ENCODE results near the gene C6orf89. TPM values are rescaled to one million over a fixed set of nuclear protein-coding genes. Genes with fewer than 3 reads are reported as not detected.
A peak's percentile ranks its signal among the peaks of the same experiment; 100 is the strongest.

Gene C6orf89
- total RNA-seq, 4 donors from 2014 or later = 18.6 to 34.9 (median 23.1) TPM

DNA sequence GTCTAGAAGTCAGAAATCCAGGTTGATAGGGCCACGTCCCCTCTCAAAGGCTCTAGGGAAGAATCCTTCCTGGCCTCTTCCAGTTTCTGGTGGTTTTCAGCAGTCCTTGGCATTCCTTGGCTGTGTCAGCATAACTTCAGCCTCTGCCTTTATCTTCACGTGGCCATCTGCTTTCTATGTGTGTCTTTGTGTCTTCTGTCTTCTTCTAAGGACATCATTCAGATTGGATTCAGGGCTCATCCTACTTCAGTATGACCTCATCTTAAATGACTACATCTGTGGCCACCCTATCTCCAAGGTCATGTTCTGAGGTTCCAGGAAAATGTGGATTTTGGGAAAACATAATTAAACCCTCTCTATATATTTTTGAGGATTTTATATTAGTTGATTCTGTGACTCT, 23.0 kb downstream of the C6orf89 start:
- H3K9me3 ChIP-seq = no peaks in the 10 kb centered on the region
- 78 to 80% methylated on average over 2 of the region's 2 CpGs for WGBS, 2 donors
- no peak for TF ChIP-seq POLR2A (IDR thresholded peaks at IDR 0.05)
- no peak for TF ChIP-seq CTCF (IDR thresholded peaks at IDR 0.05)
- H3K4me1 ChIP-seq = peaks cover 3 to 69% (median 31%) of the 10 kb centered on the region in 3 donors
- no peak for DNase-seq
- intact Hi-C loops (cut with DNase I) = no loop called here
- H3K36me3 ChIP-seq = peaks cover 0 to 70% (median 0%) of the 10 kb centered on the region in 3 donors
- no peaks in the 10 kb centered on the region for H3K27me3 ChIP-seq
- no peak overlapping the region for H3K4me3 ChIP-seq
- no peak overlapping the region for H3K27ac ChIP-seq

DNA sequence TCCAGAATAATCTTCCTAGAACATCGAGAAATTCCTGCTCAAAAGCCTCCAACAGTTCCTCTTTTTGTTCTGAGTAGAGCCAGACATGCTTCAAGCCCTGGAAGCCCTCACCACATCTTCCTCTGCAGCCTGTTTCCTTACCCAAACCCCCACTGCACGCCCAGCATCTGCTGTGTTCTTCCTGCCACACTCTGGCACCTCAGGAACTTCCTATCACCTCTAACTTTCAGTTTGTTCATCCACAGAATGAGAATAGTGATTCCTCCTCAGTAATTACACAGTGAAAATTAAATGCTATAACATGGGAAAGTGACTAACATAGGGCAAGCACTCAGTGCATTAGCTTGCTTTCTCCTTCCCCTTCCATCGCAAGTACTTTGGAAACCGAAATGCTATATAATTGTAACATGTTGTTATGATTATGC, 26.3 kb downstream of the C6orf89 start:
- intact Hi-C loops (cut with DNase I) = loop anchor here (10.0 kb wide), 1 partner anchor 103 kb away; no protein-coding TSS in a partner anchor
- Histone ChIP-seq H3K4me3 (no peak overlapping the region), H3K27ac (peak overlapping the region in 2 of 4 donors; percentile 7 to 51), H3K9me3 (no peaks in the 10 kb centered on the region), H3K27me3 (no peaks in the 10 kb centered on the region), H3K36me3 (peaks cover 0 to 80% (median 9%) of the 10 kb centered on the region in 3 donors), H3K4me1 (peaks cover 3 to 65% (median 32%) of the 10 kb centered on the region in 3 donors)
- no peak for DNase-seq
- TF ChIP-seq POLR2A (IDR thresholded peaks at IDR 0.05) (no peak), CTCF (IDR thresholded peaks at IDR 0.05) (no peak)
- WGBS, 2 donors = 35 to 36% methylated on average over 4 of the region's 4 CpGs

GRCh38 chr6:36912586-36912985, 26.8 kb downstream of the C6orf89 start:
- 23 to 32% methylated on average over 8 of the region's 8 CpGs for WGBS, 2 donors
- Histone ChIP-seq H3K27me3 (no peaks in the 10 kb centered on the region), H3K36me3 (peaks cover 0 to 86% (median 13%) of the 10 kb centered on the region in 3 donors), H3K4me1 (peaks cover 3 to 62% (median 26%) of the 10 kb centered on the region in 3 donors), H3K27ac (peak overlapping the region in 2 of 4 donors; percentile 7 to 51), H3K9me3 (no peaks in the 10 kb centered on the region), H3K4me3 (no peak overlapping the region)
- no peak for DNase-seq
- intact Hi-C loops (cut with DNase I) = loop anchor here (10.0 kb wide), 1 partner anchor 102 kb away; no protein-coding TSS in a partner anchor
- no peak for TF ChIP-seq CTCF (IDR thresholded peaks at IDR 0.05)
- TF ChIP-seq POLR2A (IDR thresholded peaks at IDR 0.05) = no peak

DNA sequence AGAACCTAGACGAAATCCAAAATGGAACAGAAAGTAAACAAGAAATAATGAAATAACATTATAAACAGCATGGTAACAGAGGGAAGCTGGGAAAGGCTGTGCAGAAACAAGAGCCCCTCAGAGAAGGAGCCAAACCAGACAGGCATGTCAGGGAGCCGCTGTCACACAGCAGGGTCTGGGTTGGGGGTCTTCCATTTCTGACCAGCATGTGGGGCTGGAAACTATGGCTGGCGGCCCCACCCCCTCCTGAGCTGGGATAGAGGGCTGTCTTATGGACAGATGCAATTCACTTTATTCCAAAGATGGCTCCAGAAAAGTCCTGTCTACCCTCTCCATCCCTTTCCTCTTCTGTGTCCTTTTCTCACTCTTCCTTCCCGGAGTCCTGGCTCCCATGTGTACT, 27.3 kb downstream of the C6orf89 start:
- H3K27ac ChIP-seq = peak overlapping the region in 3 of 4 donors; percentile 16 to 25 (median 24)
- no peaks in the 10 kb centered on the region for H3K9me3 ChIP-seq
- intact Hi-C loops (cut with DNase I) = loop anchor here (10.0 kb wide), 1 partner anchor 102 kb away; no protein-coding TSS in a partner anchor
- H3K36me3 ChIP-seq = peaks cover 0 to 91% (median 13%) of the 10 kb centered on the region in 3 donors
- TF ChIP-seq POLR2A (IDR thresholded peaks at IDR 0.05) (no peak), CTCF (IDR thresholded peaks at IDR 0.05) (no peak)
- H3K27me3 ChIP-seq = no peaks in the 10 kb centered on the region
- DNase-seq = no peak
- WGBS, 2 donors = 66 to 75% methylated on average over 4 of the region's 4 CpGs
- peaks cover under 1 to 60% (median 21%) of the 10 kb centered on the region in 3 donors for H3K4me1 ChIP-seq
- H3K4me3 ChIP-seq = no peak overlapping the region

- H3K27me3 ChIP-seq = no peaks in the 10 kb centered on the region
- intact Hi-C loops (cut with DNase I) = loop anchor here (10.0 kb wide), 1 partner anchor 100 kb away; no protein-coding TSS in a partner anchor
- no peak for DNase-seq
- WGBS, 2 donors = 25 to 37% methylated on average over 6 to 10 of the region's 10 CpGs
- H3K4me1 ChIP-seq = peaks cover 0 to 61% (median 21%) of the 10 kb centered on the region in 3 donors
- peak overlapping the region in 3 of 4 donors; percentile 9 to 34 (median 14) for H3K27ac ChIP-seq
- H3K4me3 ChIP-seq = no peak overlapping the region
- no peaks in the 10 kb centered on the region for H3K9me3 ChIP-seq
- peaks cover 0 to 96% (median 13%) of the 10 kb centered on the region in 3 donors for H3K36me3 ChIP-seq
- TF ChIP-seq CTCF (IDR thresholded peaks at IDR 0.05) = peak in 5 of 6 experiments; percentile 19 to 45 (median 26)
- TF ChIP-seq POLR2A (IDR thresholded peaks at IDR 0.05) = no peak
Measured at GRCh38 chr6:36914227-36914794, 28.6 kb downstream of the C6orf89 start.

Data from esophagus squamous epithelium (tissue), 5 donors.